ENCODE data around the gene OR6F1. TPM values are rescaled to one million over a fixed set of nuclear protein-coding genes. Genes with fewer than 3 reads are reported as not detected.

Gene OR6F1
- not detected in 2 replicates for total RNA-seq

DNA sequence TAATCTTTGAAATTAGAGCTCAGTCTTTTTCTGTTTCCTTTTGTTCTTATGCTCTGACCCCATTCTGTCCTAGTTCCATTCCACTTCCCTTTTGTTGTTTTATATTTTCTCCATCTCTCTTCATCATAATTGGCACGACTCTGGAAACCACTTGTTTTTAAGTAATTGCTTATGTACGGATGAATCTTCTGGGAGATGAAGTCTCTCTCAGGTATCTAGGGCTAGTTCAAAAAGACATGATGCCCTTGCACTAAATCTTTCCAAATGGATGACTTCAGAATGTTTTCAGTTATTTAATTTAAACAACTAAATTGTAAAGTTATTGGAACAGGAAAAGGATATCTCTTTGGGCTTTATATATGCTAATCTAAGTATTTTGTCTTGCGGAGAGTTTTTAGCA is at the start of gene OR6F1:
Gene OR6F1, minus strand, starts transcription at position 101 of the 400 bp plus-strand sequence. CDS start 3,891 bp downstream, outside the sequence.

DNA sequence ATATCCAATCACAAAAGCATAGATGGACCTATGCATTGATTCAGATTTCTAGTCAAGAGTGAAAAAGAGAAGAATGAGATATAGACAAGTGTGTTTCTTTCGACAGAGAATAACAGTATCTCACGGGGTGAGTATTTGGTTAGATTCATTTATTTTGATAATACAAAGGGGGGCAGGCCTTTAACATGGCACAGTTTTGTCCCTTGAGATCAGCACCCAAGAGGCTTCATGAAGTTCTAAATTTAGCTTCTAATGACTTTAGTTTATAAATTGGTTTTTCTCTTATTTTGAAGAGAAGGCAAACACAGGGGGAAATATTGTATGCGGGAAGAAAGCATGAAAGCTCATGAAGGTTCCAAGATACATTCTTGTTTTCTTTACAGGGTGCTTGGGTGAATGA is 44.0 kb upstream of the OR6F1 start, which contains the start of gene OR1C1:
Gene OR1C1, minus strand, starts transcription at position 101 of the 400 bp plus-strand sequence. CDS start 2,150 bp downstream, outside the sequence.

DNA sequence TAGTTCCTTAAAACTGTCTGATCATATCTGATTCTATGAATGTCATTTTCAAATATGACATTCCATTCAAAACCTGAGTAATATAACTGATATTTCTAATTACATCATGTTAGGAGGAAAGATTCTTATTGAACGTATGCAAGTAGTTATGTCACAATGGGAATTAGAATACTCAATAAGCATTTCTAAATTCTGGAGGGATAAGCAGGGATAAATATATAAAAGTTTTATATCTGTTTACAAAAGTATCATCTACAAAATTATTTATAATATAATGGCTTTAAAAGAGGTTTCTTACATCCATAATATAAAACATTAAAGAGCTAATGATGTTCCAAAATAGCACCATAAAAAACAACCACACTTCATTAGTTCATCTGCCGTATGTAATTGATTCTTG is 31.6 kb upstream of the OR6F1 start, which contains the start of gene OR14A2:
Gene OR14A2, minus strand, starts transcription at position 101 of the 400 bp plus-strand sequence.

DNA sequence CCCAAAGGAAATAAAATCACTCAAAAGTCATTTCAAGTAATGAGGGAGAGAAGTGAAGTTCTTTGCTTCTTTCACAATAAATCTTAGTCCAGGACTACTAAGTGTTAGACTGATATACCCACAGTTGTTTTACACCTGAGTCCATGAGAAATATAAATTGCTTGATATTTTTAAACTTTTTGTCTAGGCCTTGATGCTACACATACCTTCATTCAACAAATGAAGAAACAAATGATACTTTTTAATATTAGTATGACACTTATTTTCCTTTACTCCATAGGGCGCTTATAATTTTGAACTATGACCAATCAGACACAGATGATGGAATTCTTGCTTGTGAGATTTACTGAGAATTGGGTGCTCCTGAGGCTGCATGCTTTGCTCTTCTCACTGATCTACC is 21.9 kb upstream of the OR6F1 start, which contains the start of gene OR14K1:
Gene OR14K1, plus strand, starts transcription at position 301 of the 400 bp plus-strand sequence. Its CDS starts 0 bp downstream, at position 301.

DNA sequence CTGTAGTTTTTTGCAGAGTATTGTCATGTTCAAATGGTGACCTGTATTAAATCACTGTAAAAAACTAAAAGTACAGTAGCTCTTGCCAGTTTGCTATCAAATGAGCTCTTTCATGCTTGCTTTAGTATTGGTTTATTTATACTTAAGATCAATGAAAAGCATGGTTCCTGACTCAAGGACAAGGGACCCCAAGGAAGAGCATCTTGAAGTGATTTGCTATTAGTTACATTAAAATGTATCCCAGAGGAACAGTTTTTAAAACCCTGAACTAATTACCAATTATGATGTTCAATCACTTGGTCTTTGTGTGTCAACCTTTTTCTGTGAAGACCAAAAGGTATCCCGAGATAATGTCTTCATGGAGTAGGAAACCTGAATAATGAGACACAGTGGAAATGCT is 36.8 kb downstream of the OR6F1 start, which contains the start of gene OR13G1:
Gene OR13G1, minus strand, starts transcription at position 101 of the 400 bp plus-strand sequence. CDS start 6,698 bp downstream, outside the sequence.

Other genes starting within 250 kb of the OR6F1 start
- not detected in 2 replicates for gene OR2C3, start 180.2 kb downstream of the OR6F1 start, total RNA-seq
- gene GCSAML, start 167.5 kb downstream of the OR6F1 start, total RNA-seq: not detected in 2 replicates
- not detected in 2 replicates for gene OR2G2, start 128.3 kb downstream of the OR6F1 start, total RNA-seq
- not detected in 2 replicates for gene OR2G3, start 111.1 kb downstream of the OR6F1 start, total RNA-seq
- not detected in 2 replicates for gene OR13G1, start 36.9 kb downstream of the OR6F1 start, total RNA-seq
- gene OR14K1, start 22.0 kb upstream of the OR6F1 start, total RNA-seq: not detected in 2 replicates
- gene OR14A2, start 31.5 kb upstream of the OR6F1 start, total RNA-seq: not detected in 2 replicates
- gene OR1C1, start 43.9 kb upstream of the OR6F1 start, total RNA-seq: not detected in 2 replicates
- not detected in 2 replicates for gene OR14A16, start 107.5 kb upstream of the OR6F1 start, total RNA-seq
- gene OR11L1, start 125.2 kb upstream of the OR6F1 start, total RNA-seq: not detected in 2 replicates
- under 0.01 and 0.09 TPM in 2 replicates for gene TRIM58, start 140.5 kb upstream of the OR6F1 start, total RNA-seq
- not detected in 2 replicates for gene OR2W3, start 178.9 kb upstream of the OR6F1 start, total RNA-seq
- gene OR2T8, start 203.6 kb upstream of the OR6F1 start, total RNA-seq: not detected in 2 replicates
- gene OR2AJ1, start 208.2 kb upstream of the OR6F1 start, total RNA-seq: not detected in 2 replicates
- gene OR2L8, start 232.2 kb upstream of the OR6F1 start, total RNA-seq: not detected in 2 replicates
- not detected in 2 replicates for gene OR2AK2, start 248.6 kb upstream of the OR6F1 start, total RNA-seq

Data from endothelial cell of coronary artery (primary cell).